Smooth muscle cell (in vitro differentiated cells): ENCODE measurements around the gene PPP6C. TPM values are rescaled to one million over a fixed set of nuclear protein-coding genes. Genes with fewer than 3 reads are reported as not detected.

Experiments
- DNase-seq: peaks from one replicate; lab custom pipeline; 2025; ENCODE audit not compliant: unreplicated experiment; lab: John Stamatoyannopoulos, UW
- H2AFZ ChIP-seq: fragments of 200-600 bp; sonication (generic); 2 replicates; pipeline ENCODE4 v1.6.0; 2016; ENCODE audit warnings: antibody characterized with exemption, low read depth, mild to moderate bottlenecking
- H3F3A ChIP-seq: fragments of 200-600 bp; sonication (generic); 2 replicates; pipeline ENCODE4 v1.6.0; 2017; ENCODE audit warnings: antibody characterized with exemption, low read depth
- H3K27ac ChIP-seq: fragments of 200-600 bp; sonication (generic); 2 replicates; pipeline ENCODE4 v1.5.1; 2016; ENCODE audit warnings: low read depth, mild to moderate bottlenecking
- H3K27me3 ChIP-seq: fragments of 200-600 bp; sonication (generic); 2 replicates; pipeline ENCODE4 v1.6.1; 2016; ENCODE audit warnings: low read depth, mild to moderate bottlenecking
- H3K36me3 ChIP-seq: fragments of 200-600 bp; sonication (generic); 2 replicates; pipeline ENCODE4 v1.5.1; 2016; ENCODE audit warnings: low read depth
- H3K4me1 ChIP-seq: fragments of 200-600 bp; sonication (generic); 2 replicates; pipeline ENCODE4 v1.5.1; 2016; ENCODE audit warnings: low read depth
- H3K4me2 ChIP-seq: fragments of 200-600 bp; sonication (generic); 2 replicates; pipeline ENCODE4 v1.6.0; 2016; ENCODE audit warnings: mild to moderate bottlenecking
- H3K4me3 ChIP-seq: fragments of 200-600 bp; sonication (generic); 2 replicates; pipeline ENCODE4 v1.5.1; 2016; ENCODE audit warnings: mild to moderate bottlenecking
- H3K79me2 ChIP-seq: fragments of 200-600 bp; sonication (generic); 2 replicates; pipeline ENCODE4 v1.6.0; 2016; ENCODE audit warnings: low read depth, mild to moderate bottlenecking
- H3K9ac ChIP-seq: fragments of 200-600 bp; sonication (generic); 2 replicates; pipeline ENCODE4 v1.6.0; 2016; ENCODE audit warnings: low read depth
- H3K9me3 ChIP-seq: fragments of 200-600 bp; sonication (generic); replicated peaks from 2 replicates; pipeline ENCODE4 v1.5.1; 2016; ENCODE audit warnings: low read depth
- H4K20me1 ChIP-seq: fragments of 200-600 bp; sonication (generic); 2 replicates; pipeline ENCODE4 v1.6.0; 2016; ENCODE audit warnings: low read depth
- WGBS: methylation state at CpG from one replicate; pipeline ENCODE4 v1.1.7; 2016; ENCODE audit warnings: low lambda C conversion rate; 5-methylcytosine and 5-hydroxymethylcytosine counted together
- polyA plus RNA-seq: library from polyadenylated mRNA; unstranded; fragments of >200 nt; fragmentation: Nextera tagmentation; extraction: Ambion mirVana; gene quantifications from 2 replicates; pipeline ENCODE4 v1.2.1, GENCODE V29; 2016
- total RNA-seq: library from RNA; depleted of rRNA; stranded (reverse); fragments of >200 nt; gene quantifications from 2 replicates; pipeline ENCODE4 v1.2.3, GENCODE V29; 2014
- TF ChIP-seq, protein P1 (sequence below): fragments of 200-600 bp; sonication (generic); IDR thresholded peaks from 2 replicates; pipeline ENCODE4 v1.5.1; 2017; ENCODE audit warnings: borderline replicate concordance, mild to moderate bottlenecking, antibody characterized with exemption; ENCODE audit not compliant: insufficient read depth, poor library complexity, severe bottlenecking

The PPP6C gene
- total and polyA plus RNA-seq, 2 experiments from 2014 or later: 25.2 to 34.2 TPM

DNA sequence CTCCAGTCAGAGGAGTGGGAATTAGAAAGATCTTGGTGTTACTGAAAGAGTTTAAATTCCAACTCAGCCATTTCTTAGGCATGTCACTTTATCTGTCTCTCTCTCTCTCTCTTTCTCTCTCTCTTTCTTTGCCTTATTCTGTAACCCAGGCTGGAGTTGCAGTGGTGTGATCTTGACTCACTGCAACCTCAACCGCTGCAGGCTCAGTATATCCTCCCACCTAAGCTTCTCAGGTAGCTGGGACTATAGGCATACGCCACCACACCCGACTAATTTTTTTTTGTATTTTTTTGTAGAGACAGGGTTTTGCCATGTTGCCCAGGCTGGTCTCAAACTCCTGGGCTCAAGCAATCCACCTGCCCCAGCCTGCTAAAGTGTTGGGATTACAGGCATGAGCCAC, 29.0 kb upstream of the PPP6C start:
- Histone ChIP-seq H4K20me1 (no peaks in the 10 kb centered on the region), H2AFZ (no peak overlapping the region), H3K4me3 (no peak overlapping the region), H3K27ac (no peak overlapping the region), H3K27me3 (no peaks in the 10 kb centered on the region), H3K9ac (no peak overlapping the region), H3K9me3 (no peaks in the 10 kb centered on the region), H3K79me2 (no peaks in the 10 kb centered on the region), H3K4me1 (no peaks in the 10 kb centered on the region), H3F3A (no peaks in the 10 kb centered on the region), H3K4me2 (no peak overlapping the region), H3K36me3 (peaks cover 13% of the 10 kb centered on the region)
- 100% methylated on average over 3 of the region's 3 CpGs for WGBS
- no peak for DNase-seq
- TF ChIP-seq, protein P1, sequence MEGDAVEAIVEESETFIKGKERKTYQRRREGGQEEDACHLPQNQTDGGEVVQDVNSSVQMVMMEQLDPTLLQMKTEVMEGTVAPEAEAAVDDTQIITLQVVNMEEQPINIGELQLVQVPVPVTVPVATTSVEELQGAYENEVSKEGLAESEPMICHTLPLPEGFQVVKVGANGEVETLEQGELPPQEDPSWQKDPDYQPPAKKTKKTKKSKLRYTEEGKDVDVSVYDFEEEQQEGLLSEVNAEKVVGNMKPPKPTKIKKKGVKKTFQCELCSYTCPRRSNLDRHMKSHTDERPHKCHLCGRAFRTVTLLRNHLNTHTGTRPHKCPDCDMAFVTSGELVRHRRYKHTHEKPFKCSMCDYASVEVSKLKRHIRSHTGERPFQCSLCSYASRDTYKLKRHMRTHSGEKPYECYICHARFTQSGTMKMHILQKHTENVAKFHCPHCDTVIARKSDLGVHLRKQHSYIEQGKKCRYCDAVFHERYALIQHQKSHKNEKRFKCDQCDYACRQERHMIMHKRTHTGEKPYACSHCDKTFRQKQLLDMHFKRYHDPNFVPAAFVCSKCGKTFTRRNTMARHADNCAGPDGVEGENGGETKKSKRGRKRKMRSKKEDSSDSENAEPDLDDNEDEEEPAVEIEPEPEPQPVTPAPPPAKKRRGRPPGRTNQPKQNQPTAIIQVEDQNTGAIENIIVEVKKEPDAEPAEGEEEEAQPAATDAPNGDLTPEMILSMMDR: no peak

DNA sequence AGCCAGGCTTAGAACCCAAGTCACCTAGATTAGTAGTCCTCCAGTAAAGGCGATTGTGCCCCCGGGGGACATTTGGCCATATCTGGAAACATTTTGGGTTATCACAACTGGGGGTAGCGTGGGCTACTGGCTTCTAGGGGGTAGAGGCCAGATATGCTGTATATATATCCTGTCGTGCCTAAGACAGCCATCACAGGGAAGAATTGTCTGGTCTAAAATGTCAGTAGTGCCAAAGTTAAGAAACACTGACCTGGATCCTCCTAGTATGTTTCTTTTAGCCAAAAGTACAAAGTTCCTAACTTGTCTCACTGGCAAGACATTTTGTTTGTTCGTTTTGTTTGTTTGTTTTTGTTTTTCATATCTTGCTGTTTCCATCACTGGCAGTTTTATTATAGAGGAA, 24.6 kb upstream of the PPP6C start:
- Histone ChIP-seq H3K27me3 (no peaks in the 10 kb centered on the region), H3K79me2 (no peaks in the 10 kb centered on the region), H3K4me2 (no peak overlapping the region), H3K4me3 (no peak overlapping the region), H3K36me3 (peaks cover 14% of the 10 kb centered on the region), H2AFZ (no peak overlapping the region), H3K9ac (no peak overlapping the region), H3K27ac (no peak overlapping the region), H4K20me1 (no peaks in the 10 kb centered on the region), H3K9me3 (no peaks in the 10 kb centered on the region), H3F3A (no peaks in the 10 kb centered on the region), H3K4me1 (no peaks in the 10 kb centered on the region)
- TF ChIP-seq, protein P1: no peak
- 92% methylated on average over 5 of the region's 5 CpGs for whole genome bisulfite sequencing
- no peak for DNase-seq

DNA sequence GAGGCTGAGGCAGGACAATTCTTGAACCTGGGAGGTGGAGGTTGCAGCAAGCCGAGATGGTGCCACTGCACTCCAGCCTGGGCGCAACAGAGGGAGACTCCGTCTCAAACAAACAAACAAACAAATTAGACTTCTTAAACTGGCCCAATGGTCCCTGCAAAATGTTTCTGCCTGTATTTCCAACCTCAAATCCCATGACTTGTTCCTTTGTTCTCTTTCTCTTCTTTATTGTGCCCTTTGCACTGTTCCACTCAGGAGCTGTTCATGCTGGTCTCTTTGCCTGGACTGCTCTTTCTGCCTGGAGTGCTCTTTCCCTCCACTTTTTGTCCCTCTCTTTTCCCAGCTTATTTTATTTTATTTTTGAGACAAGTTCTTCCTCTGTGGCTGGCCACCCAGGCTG, 14.9 kb upstream of the PPP6C start:
- Histone ChIP-seq H3F3A (peaks cover 7% of the 10 kb centered on the region), H3K9me3 (no peaks in the 10 kb centered on the region), H3K79me2 (peaks cover 13% of the 10 kb centered on the region), H3K4me1 (peaks cover 9% of the 10 kb centered on the region), H2AFZ (no peak overlapping the region), H3K27ac (no peak overlapping the region), H3K4me3 (no peak overlapping the region), H3K36me3 (peaks cover 11% of the 10 kb centered on the region), H3K27me3 (no peaks in the 10 kb centered on the region), H4K20me1 (no peaks in the 10 kb centered on the region), H3K9ac (no peak overlapping the region), H3K4me2 (no peak overlapping the region)
- TF ChIP-seq, protein P1: no peak
- no peak for DNase-seq
- whole genome bisulfite sequencing: 97% methylated on average over 3 of the region's 3 CpGs

DNA sequence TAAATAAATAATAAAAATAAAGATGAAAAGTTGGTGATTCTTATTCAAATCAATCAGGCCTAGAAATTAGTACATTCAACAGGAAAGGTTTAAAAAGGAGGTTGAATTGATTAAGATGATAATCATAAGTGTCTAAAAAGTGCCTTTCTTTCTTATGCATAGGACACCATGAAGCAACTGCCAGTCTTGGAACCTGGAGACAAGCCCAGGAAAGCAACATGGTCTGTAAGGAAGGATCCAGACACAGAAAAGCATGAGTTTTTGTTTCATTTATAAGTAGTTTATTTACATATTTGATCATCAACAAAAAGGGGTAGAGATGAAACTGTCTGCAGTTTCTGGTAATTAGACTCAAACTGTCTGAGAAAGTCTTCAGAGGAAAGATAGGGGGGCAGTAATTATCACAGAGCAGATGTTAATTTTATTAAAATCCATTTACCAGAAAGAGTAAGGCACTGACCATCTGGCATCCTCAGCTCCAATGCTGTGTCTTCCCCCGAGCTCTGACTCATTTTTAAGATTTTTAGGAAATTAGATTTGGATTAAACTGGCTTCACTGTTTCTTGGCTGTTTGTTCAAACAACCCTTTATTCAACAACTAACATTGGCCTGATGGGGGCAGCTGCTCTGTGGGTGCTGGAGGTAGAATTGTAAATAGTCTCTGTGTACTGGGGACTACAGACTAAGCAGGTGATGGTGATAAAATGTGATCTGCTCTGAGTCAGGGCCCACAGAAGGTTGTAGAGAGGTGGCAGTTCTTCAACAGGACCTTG, 13.4 kb upstream of the PPP6C start:
- Histone ChIP-seq H3K27me3 (no peaks in the 10 kb centered on the region), H3K4me3 (no peak overlapping the region), H3K36me3 (peaks cover 11% of the 10 kb centered on the region), H3K4me2 (no peak overlapping the region), H3K79me2 (peaks cover 13% of the 10 kb centered on the region), H3K4me1 (peaks cover 9% of the 10 kb centered on the region), H3K9me3 (no peaks in the 10 kb centered on the region), H2AFZ (no peak overlapping the region), H3K27ac (no peak overlapping the region), H3F3A (peaks cover 7% of the 10 kb centered on the region), H4K20me1 (no peaks in the 10 kb centered on the region), H3K9ac (no peak overlapping the region)
- DNase-seq: no peak
- TF ChIP-seq, protein P1: no peak
- WGBS: 92% methylated on average over 1 of the region's 1 CpG
